Naive thymus-derived CD4-positive, alpha-beta T cell (primary cell): ENCODE data around the gene CCDC3. TPM values are rescaled to one million over a fixed set of nuclear protein-coding genes. Genes with fewer than 3 reads are reported as not detected.

Experiments
- ATAC-seq: fragments of 150-1000 bp; cut with Tn5 transposase; 2 replicates; pipeline ENCODE4 v1.10.0; 2021; ENCODE audit warnings: mild to moderate bottlenecking, moderate library complexity
- CTCF ChIA-PET: fragments of 350-600 bp; sonication (Branson Sonifier 250); formaldehyde crosslinking; loops from one replicate; lab custom pipeline; 2021; ENCODE audit warnings: antibody characterized with exemption; lab: Charles Lee
- POLR2A ChIA-PET: fragments of 350-600 bp; sonication (Branson Sonifier 250); formaldehyde crosslinking; loops from one replicate; lab custom pipeline; 2021; ENCODE audit warnings: antibody characterized with exemption, inconsistent platforms; lab: Charles Lee
- DNase-seq, 9 donors: peaks; one replicate each; pipeline versions ENCODE4 v3.0.0 to v3.0.0-alpha.2; 2020 to 2022; ENCODE audit warnings: mixed read lengths in 1 of 9
- H3K27ac ChIP-seq: one replicate; pipeline ENCODE4 v1.7.0; 2013; ENCODE audit warnings: mild to moderate bottlenecking, low read depth, low read length, moderate library complexity
- H3K27me3 ChIP-seq, 2 donors: one replicate each; pipeline ENCODE4 v1.7.0; 2013; ENCODE audit warnings: low read length in 2 of 2, mild to moderate bottlenecking in 2 of 2, moderate library complexity in 2 of 2; ENCODE audit not compliant: control insufficient read depth in 2 of 2, insufficient read depth in 2 of 2
- H3K36me3 ChIP-seq, 3 experiments: 1 replicate in 2 of 3; 2 replicates in 1 of 3; pipeline ENCODE4 v1.7.0; 2013; ENCODE audit warnings: low read length in 3 of 3, mild to moderate bottlenecking in 3 of 3, moderate library complexity in 1 of 3; ENCODE audit not compliant: insufficient read depth in 3 of 3, control insufficient read depth in 2 of 3
- H3K4me1 ChIP-seq, 2 donors: one replicate each; pipeline ENCODE4 v1.7.0; 2013; ENCODE audit warnings: low read length in 2 of 2, mild to moderate bottlenecking in 2 of 2, moderate library complexity in 1 of 2; ENCODE audit not compliant: control insufficient read depth in 2 of 2, insufficient read depth in 2 of 2
- H3K4me3 ChIP-seq: 2 replicates; pipeline ENCODE4 v1.7.0; 2013; ENCODE audit warnings: mild to moderate bottlenecking, low read length
- H3K9me3 ChIP-seq, 3 experiments: 1 replicate in 2 of 3; 2 replicates in 1 of 3; pipeline ENCODE4 v1.7.0; 2013; ENCODE audit warnings: low read length in 3 of 3; ENCODE audit not compliant: control insufficient read depth in 2 of 3
- H3K27ac Mint-ChIP-seq, 9 donors: one replicate each; pipeline ENCODE4 v1.8.0; 2020 to 2022; ENCODE audit warnings: mixed read lengths in 9 of 9, mild to moderate bottlenecking in 8 of 9, moderate library complexity in 5 of 9, inconsistent platforms in 2 of 9
- H3K27me3 Mint-ChIP-seq, 5 donors: one replicate each; pipeline ENCODE4 v1.8.0; 2021 to 2022; ENCODE audit warnings: mixed read lengths in 5 of 5, mild to moderate bottlenecking in 1 of 5
- H3K36me3 Mint-ChIP-seq, 5 donors: one replicate each; pipeline ENCODE4 v1.8.0; 2020 to 2022; ENCODE audit warnings: mixed read lengths in 5 of 5, mild to moderate bottlenecking in 3 of 5, inconsistent platforms in 1 of 5
- H3K4me1 Mint-ChIP-seq, 7 donors: one replicate each; pipeline ENCODE4 v1.8.0; 2020 to 2022; ENCODE audit warnings: mixed read lengths in 7 of 7, mild to moderate bottlenecking in 3 of 7, inconsistent platforms in 1 of 7
- H3K4me3 Mint-ChIP-seq, 10 donors: one replicate each; pipeline ENCODE4 v1.8.0; 2020 to 2022; ENCODE audit warnings: mild to moderate bottlenecking in 10 of 10, mixed read lengths in 10 of 10, moderate library complexity in 6 of 10, inconsistent platforms in 2 of 10
- H3K9me3 Mint-ChIP-seq, 11 donors: one replicate each; pipeline ENCODE4 v1.8.0; 2020 to 2022; ENCODE audit warnings: mixed read lengths in 11 of 11, mild to moderate bottlenecking in 4 of 11, inconsistent platforms in 1 of 11, moderate library complexity in 1 of 11
- intact Hi-C, 2 donors: fragments of 100-400 bp; cut with micrococcal nuclease; formaldehyde crosslinking; loops; one replicate each; pipeline ENCODE4 v1.15.1; 2023
- polyA plus RNA-seq, 2 donors: library from polyadenylated mRNA; unstranded; fragments of 300-500 nt; fragmentation: Illumina TruSeq; gene quantifications; one replicate each; pipeline ENCODE4 v1.2.3, GENCODE V29; 2021
- total RNA-seq, 6 experiments: library from RNA in 5 of 6; stranded (reverse) in 5 of 6; gene quantifications; 1 replicate in 5 of 6; 2 replicates in 1 of 6; pipeline ENCODE4 v1.2.3 and lab custom pipeline; 2021 to 2026

CCDC3 gene
- total and polyA plus RNA-seq, 7 experiments from 2014 or later = 0.31 TPM; not detected in 6

GRCh38 chr10:12960941-12961340 lies 40.6 kb downstream of the CCDC3 start:
- Mint-ChIP-seq H3K27ac (no peak overlapping the region), H3K4me1 (no peaks in the 10 kb centered on the region), H3K9me3 (peaks cover 0 to 32% (median 6%) of the 10 kb centered on the region in 11 donors), H3K36me3 (peaks cover 0 to 10% (median 0%) of the 10 kb centered on the region in 5 donors), H3K27me3 (peaks cover 6 to 49% (median 18%) of the 10 kb centered on the region in 5 donors), H3K4me3 (no peak overlapping the region)
- intact Hi-C loops = no loop called here
- Histone ChIP-seq H3K4me3 (no peak overlapping the region), H3K27me3 (no peaks in the 10 kb centered on the region), H3K36me3 (no peaks in the 10 kb centered on the region), H3K4me1 (no peaks in the 10 kb centered on the region), H3K9me3 (no peaks in the 10 kb centered on the region), H3K27ac (no peak overlapping the region)
- no peak for DNase-seq
- POLR2A ChIA-PET = no interaction called here
- CTCF ChIA-PET = no interaction called here
- no peak for ATAC-seq

DNA sequence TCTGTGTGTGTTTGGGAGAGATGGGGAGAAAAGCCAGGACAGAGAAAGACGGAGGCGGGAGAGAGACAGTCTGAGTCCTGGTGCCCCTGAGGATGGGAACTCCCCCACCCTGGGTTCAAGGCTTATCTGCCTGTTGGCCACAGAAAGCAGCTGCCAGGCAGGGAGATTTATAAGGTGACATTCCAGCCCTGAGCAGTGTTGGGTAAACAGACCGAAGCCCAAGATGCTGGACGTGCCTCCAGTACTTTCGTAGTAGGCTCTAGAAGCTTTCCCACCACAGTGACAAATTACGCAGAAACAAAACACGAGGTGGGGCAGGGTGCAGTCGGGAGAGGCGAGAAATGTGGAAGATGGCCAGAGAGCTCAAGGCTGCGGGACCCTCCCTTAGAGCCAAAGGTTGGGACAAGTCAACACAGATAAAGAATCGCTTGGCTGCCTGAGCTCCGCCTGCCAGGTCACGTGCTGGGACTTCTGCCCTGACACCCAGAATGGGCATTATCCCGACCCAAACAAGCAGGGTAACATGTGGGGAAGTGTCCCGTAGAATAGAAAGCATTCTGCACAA lies 41.1 kb downstream of the CCDC3 start:
- H3K4me1 Mint-ChIP-seq = no peaks in the 10 kb centered on the region

DNA sequence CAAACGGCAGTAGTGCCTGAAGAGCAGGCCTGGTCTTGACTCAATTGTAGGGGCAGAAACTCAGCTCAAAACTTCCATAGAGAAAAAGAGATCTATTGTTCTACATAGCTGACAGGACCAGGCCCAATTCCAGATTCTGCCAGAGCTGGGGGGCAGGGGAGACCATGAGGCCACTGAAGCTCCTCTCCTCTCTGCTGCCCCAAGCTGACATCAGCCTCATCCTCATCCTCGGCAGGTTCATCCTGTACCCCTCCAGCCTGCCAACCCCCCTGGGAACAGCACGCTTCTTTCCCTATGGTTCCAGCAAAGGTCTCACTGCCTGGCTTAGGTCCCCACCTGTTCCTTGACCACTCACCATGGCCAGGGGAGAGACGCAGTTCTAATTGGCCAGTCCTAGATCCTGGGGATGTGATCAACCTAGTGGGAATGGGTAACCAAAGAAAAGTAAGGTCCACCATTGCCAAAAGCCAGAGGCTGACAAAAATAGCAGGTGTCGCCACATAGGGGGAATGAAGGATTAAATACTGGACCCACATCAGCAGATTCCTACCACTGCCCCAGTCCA lies 42.9 kb downstream of the CCDC3 start:
- CTCF ChIA-PET = no interaction called here
- ATAC-seq (no peak), DNase-seq (no peak)
- Histone ChIP-seq H3K4me1 (no peaks in the 10 kb centered on the region), H3K27ac (no peak overlapping the region), H3K27me3 (no peaks in the 10 kb centered on the region), H3K9me3 (no peaks in the 10 kb centered on the region), H3K4me3 (no peak overlapping the region), H3K36me3 (no peaks in the 10 kb centered on the region)
- intact Hi-C loops = no loop called here
- H3K4me1 Mint-ChIP-seq = no peaks in the 10 kb centered on the region
- H3K27me3 Mint-ChIP-seq = peaks cover 0 to 41% (median 5%) of the 10 kb centered on the region in 5 donors
- no peak overlapping the region for H3K27ac Mint-ChIP-seq
- H3K4me3 Mint-ChIP-seq = no peak overlapping the region
- H3K9me3 Mint-ChIP-seq = peaks cover 0 to 28% (median 8%) of the 10 kb centered on the region in 11 donors
- POLR2A ChIA-PET = no interaction called here
- peaks cover 0 to 10% (median 0%) of the 10 kb centered on the region in 5 donors for H3K36me3 Mint-ChIP-seq

More for the DNA sequence above, 41.1 kb downstream of the CCDC3 start:
- H3K4me3 Mint-ChIP-seq = no peak overlapping the region
- Histone ChIP-seq H3K4me3 (no peak overlapping the region), H3K4me1 (no peaks in the 10 kb centered on the region), H3K9me3 (no peaks in the 10 kb centered on the region), H3K27ac (no peak overlapping the region), H3K27me3 (no peaks in the 10 kb centered on the region), H3K36me3 (no peaks in the 10 kb centered on the region)
- H3K36me3 Mint-ChIP-seq = peaks cover 0 to 10% (median 0%) of the 10 kb centered on the region in 5 donors
- peaks cover 0 to 27% (median 5%) of the 10 kb centered on the region in 11 donors for H3K9me3 Mint-ChIP-seq
- no peak for DNase-seq
- intact Hi-C loops = no loop called here
- POLR2A ChIA-PET = no interaction called here
- H3K27me3 Mint-ChIP-seq = peaks cover 6 to 48% (median 16%) of the 10 kb centered on the region in 5 donors
- H3K27ac Mint-ChIP-seq = no peak overlapping the region
- no peak for ATAC-seq
- CTCF ChIA-PET = no interaction called here

DNA sequence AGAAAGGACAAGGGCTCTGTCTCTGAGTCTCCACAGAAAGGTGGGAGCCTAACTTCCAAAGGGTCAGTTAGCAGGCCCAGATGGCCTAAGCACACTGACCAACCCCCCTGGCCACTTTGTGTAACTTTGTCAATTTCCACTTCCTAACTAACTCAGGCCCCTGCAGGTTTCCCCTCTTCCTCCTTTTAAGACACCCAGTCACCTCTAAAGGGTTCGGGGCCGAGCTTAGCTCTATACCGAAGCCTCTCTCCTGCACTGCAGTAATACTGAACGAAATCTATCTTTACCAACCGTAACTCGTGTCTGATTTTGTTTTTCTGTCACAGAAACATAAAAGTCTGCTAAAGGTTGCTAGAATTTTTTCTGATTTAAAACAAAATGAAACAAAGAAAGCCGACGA lies 44.4 kb downstream of the CCDC3 start:
- Mint-ChIP-seq H3K9me3 (peaks cover 5 to 43% (median 14%) of the 10 kb centered on the region in 11 donors), H3K36me3 (peaks cover 0 to 15% (median 5%) of the 10 kb centered on the region in 5 donors), H3K4me1 (no peaks in the 10 kb centered on the region), H3K27ac (no peak overlapping the region), H3K27me3 (peaks cover 0 to 30% (median 4%) of the 10 kb centered on the region in 5 donors), H3K4me3 (no peak overlapping the region)
- intact Hi-C loops = no loop called here
- no peaks in the 10 kb centered on the region for H3K4me1 ChIP-seq
- DNase-seq (no peak), ATAC-seq (no peak)
- ChIA-PET POLR2A (no interaction called here), CTCF (no interaction called here)
- no peak overlapping the region for H3K27ac ChIP-seq
- no peak overlapping the region for H3K4me3 ChIP-seq
- no peaks in the 10 kb centered on the region for H3K9me3 ChIP-seq
- H3K36me3 ChIP-seq = no peaks in the 10 kb centered on the region
- H3K27me3 ChIP-seq = no peaks in the 10 kb centered on the region

- H3K4me3 Mint-ChIP-seq = no peak overlapping the region
- intact Hi-C loops = no loop called here
- H3K27ac Mint-ChIP-seq = no peak overlapping the region
- H3K4me3 ChIP-seq = no peak overlapping the region
- peaks cover 0 to 18% (median 3%) of the 10 kb centered on the region in 5 donors for H3K27me3 Mint-ChIP-seq
- no peak for DNase-seq
- no peaks in the 10 kb centered on the region for H3K27me3 ChIP-seq
- H3K27ac ChIP-seq = no peak overlapping the region
- ChIA-PET CTCF (no interaction called here), POLR2A (no interaction called here)
- peaks cover 5 to 47% (median 14%) of the 10 kb centered on the region in 11 donors for H3K9me3 Mint-ChIP-seq
- no peaks in the 10 kb centered on the region for H3K9me3 ChIP-seq
- no peaks in the 10 kb centered on the region for H3K4me1 Mint-ChIP-seq
- no peaks in the 10 kb centered on the region for H3K36me3 ChIP-seq
- H3K36me3 Mint-ChIP-seq = peaks cover 0 to 15% (median 5%) of the 10 kb centered on the region in 5 donors
- no peak for ATAC-seq
- no peaks in the 10 kb centered on the region for H3K4me1 ChIP-seq
These were observed 46.6 kb downstream of the CCDC3 start for GRCh38 chr10:12954866-12955265.

DNA sequence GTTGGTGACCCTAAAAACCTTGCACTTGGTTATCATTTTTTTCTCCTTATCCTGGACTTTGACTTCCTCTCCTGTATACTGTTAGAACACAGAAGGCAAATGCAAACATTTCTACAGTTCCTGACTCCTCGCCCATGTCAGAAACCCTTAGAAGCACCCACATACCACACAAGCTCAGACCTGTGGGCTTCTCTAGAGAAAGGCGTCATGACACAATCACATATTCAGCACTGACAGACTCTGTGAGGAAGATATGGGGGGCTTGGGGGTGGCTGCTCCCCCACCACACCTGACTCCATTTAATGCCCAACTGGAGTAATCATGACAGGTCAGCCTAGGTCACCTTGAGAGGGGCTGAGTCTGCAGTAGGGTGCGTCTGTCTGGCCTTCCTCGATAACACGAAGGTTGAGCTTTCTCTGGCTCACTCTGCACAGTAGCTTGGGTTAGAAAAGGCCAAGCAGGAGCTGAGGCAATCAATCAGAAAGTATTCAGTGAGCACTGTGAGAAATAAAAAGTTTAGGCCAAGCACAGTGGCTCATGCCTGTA lies 50.9 kb downstream of the CCDC3 start:
- Histone ChIP-seq H3K27me3 (no peaks in the 10 kb centered on the region), H3K36me3 (no peaks in the 10 kb centered on the region), H3K4me3 (no peak overlapping the region), H3K27ac (no peak overlapping the region), H3K9me3 (no peaks in the 10 kb centered on the region), H3K4me1 (no peaks in the 10 kb centered on the region)
- DNase-seq (no peak), ATAC-seq (no peak)
- ChIA-PET POLR2A (no interaction called here), CTCF (no interaction called here)
- H3K36me3 Mint-ChIP-seq = peaks cover 0 to 7% (median 5%) of the 10 kb centered on the region in 5 donors
- intact Hi-C loops = no loop called here
- no peaks in the 10 kb centered on the region for H3K4me1 Mint-ChIP-seq
- no peak overlapping the region for H3K4me3 Mint-ChIP-seq
- peaks cover 5 to 25% (median 11%) of the 10 kb centered on the region in 11 donors for H3K9me3 Mint-ChIP-seq
- H3K27me3 Mint-ChIP-seq = peaks cover 0 to 5% (median 4%) of the 10 kb centered on the region in 5 donors
- no peak overlapping the region for H3K27ac Mint-ChIP-seq
